NCI-H510A treated with DMSO at 0.1 percent for 48 hours (cell line): ENCODE data around the gene ZBTB44.
"Not testable (repeated sequence)": the region's sequence is repeated elsewhere in the genome, so short reads cannot be mapped to it uniquely, and the experiment has no call there.

Experiments used
- DNase-seq: peaks from one replicate; lab custom pipeline; 2025; lab: John Stamatoyannopoulos, UW

Gene ZBTB44

GRCh38 chr11:130312046-130312445 is 2.7 kb downstream of the ZBTB44 start:
- no peak for DNase-seq

GRCh38 chr11:130310622-130311021 is 4.1 kb downstream of the ZBTB44 start:
- DNase-seq: no peak

- no peak for DNase-seq
Measured at GRCh38 chr11:130308886-130309285, 5.8 kb downstream of the ZBTB44 start.

GRCh38 chr11:130308059-130308458 is 6.7 kb downstream of the ZBTB44 start:
- DNase-seq: no peak

- no peak for DNase-seq
Measured at GRCh38 chr11:130304651-130305050, 10.1 kb downstream of the ZBTB44 start.

GRCh38 chr11:130301002-130301401 is 13.7 kb downstream of the ZBTB44 start:
- no peak for DNase-seq

- no peak for DNase-seq
Measured at GRCh38 chr11:130300567-130300966, 14.2 kb downstream of the ZBTB44 start.

GRCh38 chr11:130299978-130300377 is 14.7 kb downstream of the ZBTB44 start:
- DNase-seq: no peak

GRCh38 chr11:130295657-130296056 is 19.1 kb downstream of the ZBTB44 start:
- no peak for DNase-seq

- DNase-seq: no peak
Measured at GRCh38 chr11:130282111-130282510, 32.6 kb downstream of the ZBTB44 start.

- not testable (repeated sequence) for DNase-seq
Measured at GRCh38 chr11:130281341-130281740, 33.4 kb downstream of the ZBTB44 start.

GRCh38 chr11:130279989-130280388 is 34.7 kb downstream of the ZBTB44 start:
- DNase-seq: no peak

GRCh38 chr11:130278745-130279144 is 36.0 kb downstream of the ZBTB44 start:
- no peak for DNase-seq

- no peak for DNase-seq
Measured at GRCh38 chr11:130278151-130278550, 36.6 kb downstream of the ZBTB44 start.

- DNase-seq: no peak
Measured at GRCh38 chr11:130272336-130272735, 42.4 kb downstream of the ZBTB44 start.

- DNase-seq: no peak
Measured at GRCh38 chr11:130269326-130269943, 45.3 kb downstream of the ZBTB44 start.

GRCh38 chr11:130263351-130263750 is 51.4 kb downstream of the ZBTB44 start:
- no peak for DNase-seq

GRCh38 chr11:130262424-130262823 is 52.3 kb downstream of the ZBTB44 start:
- DNase-seq: no peak

GRCh38 chr11:130261571-130261970 is 53.1 kb downstream of the ZBTB44 start:
- DNase-seq: no peak

- DNase-seq: no peak
Measured at GRCh38 chr11:130260742-130261141, 54.0 kb downstream of the ZBTB44 start.

GRCh38 chr11:130260080-130260627 is 54.6 kb downstream of the ZBTB44 start:
- no peak for DNase-seq

- not testable (repeated sequence) for DNase-seq
Measured at GRCh38 chr11:130251763-130252162, 63.0 kb downstream of the ZBTB44 start.

- not testable (repeated sequence) for DNase-seq
Measured at GRCh38 chr11:130249929-130250328, 64.8 kb downstream of the ZBTB44 start.

- no peak for DNase-seq
Measured at GRCh38 chr11:130249371-130249770, 65.3 kb downstream of the ZBTB44 start.
